ENCODE data around the gene COL5A2. TPM values are rescaled to one million over a fixed set of nuclear protein-coding genes. Genes with fewer than 3 reads are reported as not detected.

COL5A2 gene
- total and polyA plus RNA-seq, 9 of the 15 experiments (the other 6 are each of a cell fraction or from before 2014, with no cell fraction given): 0.01 to 0.54 (median 0.19) TPM

DNA sequence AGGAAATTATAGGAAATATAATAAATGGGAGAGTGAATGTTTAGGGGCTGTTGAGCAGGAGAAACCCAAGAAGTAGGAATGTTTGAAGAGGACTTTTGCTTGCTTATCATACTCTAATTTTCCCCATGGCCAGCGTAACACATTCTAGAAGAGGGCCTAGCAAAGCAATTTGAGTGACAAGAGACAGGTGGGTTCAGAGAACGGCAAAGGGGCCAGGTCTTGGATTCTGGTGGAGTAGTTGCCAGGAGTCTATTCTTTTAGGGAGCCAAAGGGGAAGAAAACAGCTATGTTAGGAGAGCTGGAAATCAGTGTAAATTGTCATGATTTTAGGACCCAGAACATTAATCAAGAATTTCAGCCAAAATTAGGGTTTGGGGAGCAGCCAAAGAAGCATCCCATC is 96.5 kb downstream of the COL5A2 start (continued):
- no peak for TF ChIP-seq RBFOX2 (IDR thresholded peaks at IDR 0.05; ENCODE audit: low read depth, low read length)
- TF ChIP-seq DNMT1 (IDR thresholded peaks at IDR 0.05): no peak
- TF ChIP-seq ZNF184 (CRISPR knock-in tag; IDR thresholded peaks at IDR 0.05): no peak

DNA sequence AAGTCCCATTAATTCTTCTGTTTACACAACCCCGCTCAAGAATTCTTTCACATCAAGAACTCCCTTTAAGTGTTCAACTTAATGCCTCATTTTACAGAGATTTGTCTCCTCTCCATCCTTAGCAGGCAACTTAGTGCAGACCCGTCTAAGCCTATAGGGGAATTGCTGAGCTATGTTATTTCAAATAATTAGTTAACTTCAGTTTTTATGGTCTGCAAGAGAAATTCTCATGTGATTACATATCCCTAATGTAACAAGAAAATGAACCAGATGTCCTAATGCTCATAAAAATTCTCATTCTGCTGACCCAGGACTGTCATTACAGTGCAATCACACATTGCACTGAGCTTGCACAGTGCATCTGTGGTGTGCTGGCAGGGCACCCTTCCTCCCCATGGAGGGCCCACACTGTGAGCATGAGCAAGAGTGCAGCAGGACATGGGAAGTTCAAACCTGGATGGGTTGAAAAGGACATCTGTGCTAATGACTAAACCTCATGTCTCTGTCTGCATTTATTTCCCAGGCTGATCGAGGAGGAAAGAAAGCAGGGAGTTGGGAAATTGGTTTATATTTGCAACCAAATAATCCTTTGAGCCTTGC is 97.1 kb downstream of the COL5A2 start:
- no TSS peak for BruUV-seq (replicated peaks)
- no peaks in the 10 kb centered on the region for H3K9me1 ChIP-seq (ENCODE audit: control insufficient read depth, insufficient read depth, low read length)
- CTCF ChIA-PET (ENCODE audit: low intra/inter-chr PET ratio): no interaction called here
- 0% methylated on average over 3 of the region's 3 CpGs for whole genome bisulfite sequencing (ENCODE audit: insufficient coverage, low coverage, missing lambda C conversion rate)
- FAIRE-seq: no peak
- no peak overlapping the region for H3K4me3 ChIP-seq
- ATAC-seq: no peak
- no peaks in the 10 kb centered on the region for H3K27me3 ChIP-seq (ENCODE audit: control insufficient read depth in 2 of 2, insufficient read depth in 2 of 2, low read length in 2 of 2)
- H2AFZ ChIP-seq (ENCODE audit: low read depth, low read length): no peak overlapping the region
- H3K36me3 ChIP-seq (ENCODE audit: control insufficient read depth, insufficient read depth, low read length): no peaks in the 10 kb centered on the region
- H3K4me2 ChIP-seq (ENCODE audit: insufficient read depth, low read length): no peak overlapping the region
- H3K9me3 ChIP-seq (replicated peaks; ENCODE audit: control insufficient read depth, insufficient read depth, low read depth, low read length): no peaks in the 10 kb centered on the region
- no peaks in the 10 kb centered on the region for H4K20me1 ChIP-seq (replicated peaks; ENCODE audit: control insufficient read depth, insufficient read depth, low read length)
- H3K9ac ChIP-seq (ENCODE audit: insufficient read depth in 1 of 2, low read depth in 2 of 2, low read length in 2 of 2): no peak overlapping the region
- no peaks in the 10 kb centered on the region for H3K79me2 ChIP-seq (ENCODE audit: control insufficient read depth, insufficient read depth, low read length)
- no peak for TF ChIP-seq ZNF75A (CRISPR knock-in tag; IDR thresholded peaks at IDR 0.05)
- no peak for TF ChIP-seq RBM39 (optimal IDR thresholded peaks at IDR 0.05; ENCODE audit: low read depth, low read length)
- no peak for TF ChIP-seq ZZZ3 (IDR thresholded peaks at IDR 0.05)
- no peak for TF ChIP-seq SUPT5H (IDR thresholded peaks at IDR 0.05)
- no peak for TF ChIP-seq CBX1 (IDR thresholded peaks at IDR 0.05; ENCODE audit: low read depth)
- TF ChIP-seq FOXK1 (CRISPR knock-in tag; IDR thresholded peaks at IDR 0.05; ENCODE audit: borderline replicate concordance): no peak
- POLR2A ChIA-PET: no interaction called here
- H3K4me1 ChIP-seq (replicated peaks in 1 of 2; ENCODE audit: control insufficient read depth in 2 of 2, insufficient read depth in 2 of 2, low read length in 2 of 2): no peaks in the 10 kb centered on the region
- in situ Hi-C loops (cut with MboI) (no loop called here), intact Hi-C loops (cut with micrococcal nuclease) (no loop called here)
- H3K27ac ChIP-seq (ENCODE audit: extremely low read depth, low read depth, low read length): no peak overlapping the region
- no peak for DNase-seq (ENCODE audit: extremely low read depth in 1 of 4, low spot score in 3 of 4)
